ENCODE data around the gene CABYR. TPM values are rescaled to one million over a fixed set of nuclear protein-coding genes. Genes with fewer than 3 reads are reported as not detected.

CABYR gene
- total RNA-seq, 1 experiment from 2014 or later, result 19.3 TPM

DNA sequence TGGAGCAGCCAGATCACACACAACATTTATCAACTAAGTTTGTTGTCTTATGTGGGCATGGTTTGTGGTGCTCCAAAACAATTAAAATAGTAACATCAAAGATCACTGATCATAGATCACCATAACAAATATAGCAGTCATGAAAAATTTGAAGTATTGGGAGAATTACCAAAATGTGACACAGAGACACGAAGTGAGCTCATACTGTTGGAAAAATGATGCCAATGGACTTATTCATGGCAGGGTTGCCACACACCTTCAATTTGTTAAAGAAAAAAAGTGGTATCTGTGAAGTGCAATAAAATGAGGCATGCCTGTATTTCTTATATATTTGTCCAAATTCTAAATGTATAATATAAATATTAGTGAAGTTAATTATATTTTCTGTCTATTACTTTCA lies 42.9 kb upstream of the CABYR start:
- no peak for TF ChIP-seq CTCF (IDR thresholded peaks at IDR 0.05)
- TF ChIP-seq ZSCAN18 (CRISPR knock-in tag; IDR thresholded peaks at IDR 0.05), result no peak
- no peak for TF ChIP-seq HMGXB4 (CRISPR knock-in tag; IDR thresholded peaks at IDR 0.05)
- TF ChIP-seq NFATC4 (CRISPR knock-in tag; IDR thresholded peaks at IDR 0.05), result no peak
- no peak for TF ChIP-seq GRHL2 (CRISPR knock-in tag; IDR thresholded peaks at IDR 0.05; ENCODE audit: insufficient replicate concordance, severe bottlenecking)
- TF ChIP-seq FOXP1 (CRISPR knock-in tag; IDR thresholded peaks at IDR 0.05; ENCODE audit: borderline replicate concordance), result no peak
- no peak for TF ChIP-seq NR3C1 (CRISPR knock-in tag; conservative IDR thresholded peaks at IDR 0.05; ENCODE audit: low read depth)
- no peak for TF ChIP-seq EMX1 (CRISPR knock-in tag; IDR thresholded peaks at IDR 0.05)
- Mint-ChIP-seq H3K4me3 (no peak overlapping the region), H3K27me3 (ENCODE audit: low read depth) (no peaks in the 10 kb centered on the region), H3K27ac (no peak overlapping the region), H3K36me3 (peaks cover 35% of the 10 kb centered on the region), H3K9me3 (peaks cover 15% of the 10 kb centered on the region), H3K4me1 (no peaks in the 10 kb centered on the region)
- ChIA-PET CTCF (interaction anchor here (1.0 kb wide), 1 partner anchor 178 kb away, joined by 4 read pairs; no protein-coding TSS in a partner anchor), POLR2A (no interaction called here)
- DNase-seq (ENCODE audit: low spot score), result no peak
- ATAC-seq, result no peak

GRCh38 chr18:24103320-24104021 lies 35.4 kb upstream of the CABYR start:
- no peak for ATAC-seq
- Mint-ChIP-seq H3K4me3 (no peak overlapping the region), H3K4me1 (no peaks in the 10 kb centered on the region), H3K27ac (no peak overlapping the region), H3K9me3 (no peaks in the 10 kb centered on the region), H3K36me3 (peaks cover 8% of the 10 kb centered on the region; the same call in 1 of the 2 replicates), H3K27me3 (ENCODE audit: low read depth) (no peaks in the 10 kb centered on the region)
- POLR2A ChIA-PET, result interaction anchor here (1.1 kb wide), 1 partner anchor 89 kb away, joined by 3 read pairs; the partner anchor contains the start of gene TTC39C
- DNase-seq (ENCODE audit: low spot score), result no peak
- CTCF ChIA-PET, result no interaction called here
- TF ChIP-seq ZBTB43 (CRISPR knock-in tag; IDR thresholded peaks at IDR 0.05), result no peak
- TF ChIP-seq TEAD4 (CRISPR knock-in tag; IDR thresholded peaks at IDR 0.05), result no peak
- TF ChIP-seq ZSCAN18 (CRISPR knock-in tag; IDR thresholded peaks at IDR 0.05), result no peak
- no peak for TF ChIP-seq RORB (CRISPR knock-in tag; IDR thresholded peaks at IDR 0.05)
- TF ChIP-seq, protein P1, sequence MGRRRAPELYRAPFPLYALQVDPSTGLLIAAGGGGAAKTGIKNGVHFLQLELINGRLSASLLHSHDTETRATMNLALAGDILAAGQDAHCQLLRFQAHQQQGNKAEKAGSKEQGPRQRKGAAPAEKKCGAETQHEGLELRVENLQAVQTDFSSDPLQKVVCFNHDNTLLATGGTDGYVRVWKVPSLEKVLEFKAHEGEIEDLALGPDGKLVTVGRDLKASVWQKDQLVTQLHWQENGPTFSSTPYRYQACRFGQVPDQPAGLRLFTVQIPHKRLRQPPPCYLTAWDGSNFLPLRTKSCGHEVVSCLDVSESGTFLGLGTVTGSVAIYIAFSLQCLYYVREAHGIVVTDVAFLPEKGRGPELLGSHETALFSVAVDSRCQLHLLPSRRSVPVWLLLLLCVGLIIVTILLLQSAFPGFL (CRISPR knock-in tag; IDR thresholded peaks at IDR 0.05; ENCODE audit: borderline replicate concordance), result no peak
- no peak for TF ChIP-seq ZNF138 (CRISPR knock-in tag; conservative IDR thresholded peaks at IDR 0.05)
- TF ChIP-seq, protein P2, sequence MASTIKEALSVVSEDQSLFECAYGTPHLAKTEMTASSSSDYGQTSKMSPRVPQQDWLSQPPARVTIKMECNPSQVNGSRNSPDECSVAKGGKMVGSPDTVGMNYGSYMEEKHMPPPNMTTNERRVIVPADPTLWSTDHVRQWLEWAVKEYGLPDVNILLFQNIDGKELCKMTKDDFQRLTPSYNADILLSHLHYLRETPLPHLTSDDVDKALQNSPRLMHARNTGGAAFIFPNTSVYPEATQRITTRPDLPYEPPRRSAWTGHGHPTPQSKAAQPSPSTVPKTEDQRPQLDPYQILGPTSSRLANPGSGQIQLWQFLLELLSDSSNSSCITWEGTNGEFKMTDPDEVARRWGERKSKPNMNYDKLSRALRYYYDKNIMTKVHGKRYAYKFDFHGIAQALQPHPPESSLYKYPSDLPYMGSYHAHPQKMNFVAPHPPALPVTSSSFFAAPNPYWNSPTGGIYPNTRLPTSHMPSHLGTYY (CRISPR knock-in tag; IDR thresholded peaks at IDR 0.05), result no peak
- TF ChIP-seq MXD4 (CRISPR knock-in tag; IDR thresholded peaks at IDR 0.05; ENCODE audit: borderline replicate concordance), result no peak
- no peak for TF ChIP-seq ZNF317 (CRISPR knock-in tag; IDR thresholded peaks at IDR 0.05; ENCODE audit: borderline replicate concordance, low read depth)
- no peak for TF ChIP-seq ZNF423 (CRISPR knock-in tag; IDR thresholded peaks at IDR 0.05)
- no peak for TF ChIP-seq ZNF671 (CRISPR knock-in tag; IDR thresholded peaks at IDR 0.05)
- no peak for TF ChIP-seq ZNF532 (CRISPR knock-in tag; IDR thresholded peaks at IDR 0.05; ENCODE audit: borderline replicate concordance)
